CD1c-positive myeloid dendritic cell (primary cell): Measurements from ENCODE around the gene ZFR.
"Not testable (repeated sequence)": the region's sequence is repeated elsewhere in the genome, so short reads cannot be mapped to it uniquely, and the experiment has no call there.

Experiments
- DNase-seq: peaks from one replicate; pipeline ENCODE4 v3.0.0-alpha.2; 2016; ENCODE audit errors: extremely low spot score

Gene ZFR

DNA sequence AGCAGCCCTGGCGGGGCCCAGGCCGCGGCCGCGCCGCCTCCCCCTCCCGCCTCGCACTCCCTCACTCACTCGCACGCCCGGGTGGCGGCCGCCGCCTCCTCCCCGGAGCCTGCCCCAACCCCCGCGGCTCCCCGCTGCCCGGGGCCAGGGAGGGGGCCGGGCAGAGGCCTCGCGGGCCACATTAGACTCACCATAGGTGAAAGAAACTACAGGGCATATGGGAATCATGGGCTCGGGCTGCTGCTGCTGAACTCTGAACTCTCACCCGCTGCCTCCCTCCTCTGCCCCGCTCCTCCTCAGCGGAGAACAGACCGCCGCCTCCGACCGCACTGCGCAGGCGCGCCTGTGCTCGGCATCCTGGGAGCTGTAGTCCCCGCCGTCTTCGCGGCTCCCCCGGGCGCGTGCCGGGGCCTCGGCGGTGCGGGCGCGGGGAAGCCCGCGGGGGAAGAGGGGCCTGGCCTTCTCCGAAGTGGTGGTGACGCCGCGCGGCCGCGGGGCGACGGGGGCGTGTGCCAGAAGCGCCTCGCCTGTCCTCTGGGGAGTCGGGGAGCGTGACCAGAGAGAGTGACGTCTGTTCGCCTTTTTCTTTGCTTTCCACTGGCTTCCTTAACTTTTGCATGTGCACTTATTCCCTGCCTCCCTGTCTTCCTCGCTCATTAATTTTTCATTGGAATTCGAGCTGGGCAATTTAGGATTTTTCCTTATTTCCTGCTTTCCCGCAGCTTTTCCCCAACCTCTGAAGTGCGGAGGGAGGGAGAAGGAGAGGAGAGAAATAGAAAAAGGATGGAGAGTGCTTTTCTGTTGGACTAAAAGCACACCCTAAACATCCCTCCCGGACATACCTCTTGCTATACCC is at the start of gene ZFR:
ZFR (minus strand) TSS at position 310 of the 856 bp plus-strand sequence; CDS start at position 228, 82 bp downstream.
- peak; percentile 96 for DNase-seq

DNA sequence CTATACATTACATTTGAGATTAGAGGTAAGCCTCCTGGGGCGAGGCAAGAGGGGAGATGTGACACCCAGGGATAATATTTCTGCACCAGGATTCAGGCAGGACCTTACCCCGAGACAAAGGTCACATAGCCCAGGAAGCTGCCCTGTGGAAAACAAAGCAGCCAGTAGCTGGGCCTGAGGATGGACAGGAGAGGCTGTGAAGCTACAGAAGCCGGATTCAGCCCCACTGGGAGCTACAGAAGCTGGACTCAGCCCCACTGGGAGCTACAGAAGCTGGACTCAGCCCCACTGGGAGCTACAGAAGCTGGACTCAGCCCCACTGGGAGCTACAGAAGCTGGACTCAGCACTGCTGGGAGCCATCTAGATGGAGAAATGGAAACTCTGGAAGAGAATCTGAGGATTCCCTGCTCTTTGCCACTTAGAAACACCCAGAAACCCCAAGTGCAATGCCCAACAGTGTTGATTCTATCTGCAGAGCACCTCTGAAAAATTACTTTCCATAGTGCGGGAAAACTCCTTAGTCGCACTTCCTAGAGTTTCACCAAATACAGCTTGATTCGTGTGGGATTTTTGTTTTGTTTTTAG is 46.5 kb upstream of the ZFR start:
- DNase-seq, result no peak

DNA sequence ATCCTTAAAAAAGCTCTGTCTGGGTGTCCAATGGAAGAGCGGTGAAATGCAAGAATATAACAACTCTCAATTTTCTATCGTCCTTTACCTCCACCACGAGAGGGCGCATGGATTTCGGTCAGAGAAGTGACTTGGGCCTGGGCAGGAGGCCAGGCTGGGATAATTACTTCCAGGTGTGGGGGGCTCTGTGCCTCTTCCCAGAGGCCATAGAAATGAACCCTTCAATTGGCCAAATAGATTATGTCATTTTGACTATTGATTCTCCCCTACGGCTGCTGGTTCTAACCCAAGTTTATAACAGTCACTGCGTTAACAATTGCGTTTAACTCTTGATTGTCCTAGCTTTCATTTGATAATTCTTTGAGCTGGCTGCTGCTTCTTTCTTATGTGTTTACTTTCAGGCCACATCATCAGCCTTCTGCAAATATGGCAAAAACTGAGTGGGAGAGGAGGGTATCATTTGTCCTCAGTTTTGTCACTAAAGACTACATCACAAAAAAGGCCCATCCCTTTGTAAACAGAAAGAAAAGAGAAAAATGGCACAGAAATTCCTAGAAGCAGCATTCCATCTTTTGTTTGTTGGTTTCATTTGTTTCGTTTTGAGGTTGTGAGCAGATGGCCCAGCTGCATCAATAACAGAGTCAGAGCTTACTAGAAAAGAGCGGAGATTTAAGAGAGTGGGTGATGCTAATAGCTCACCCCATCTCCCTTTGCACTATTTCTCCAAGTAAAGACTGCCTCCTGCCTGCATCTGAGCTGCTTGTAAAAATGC is 45.4 kb upstream of the ZFR start:
- DNase-seq, result peak; percentile 82

DNA sequence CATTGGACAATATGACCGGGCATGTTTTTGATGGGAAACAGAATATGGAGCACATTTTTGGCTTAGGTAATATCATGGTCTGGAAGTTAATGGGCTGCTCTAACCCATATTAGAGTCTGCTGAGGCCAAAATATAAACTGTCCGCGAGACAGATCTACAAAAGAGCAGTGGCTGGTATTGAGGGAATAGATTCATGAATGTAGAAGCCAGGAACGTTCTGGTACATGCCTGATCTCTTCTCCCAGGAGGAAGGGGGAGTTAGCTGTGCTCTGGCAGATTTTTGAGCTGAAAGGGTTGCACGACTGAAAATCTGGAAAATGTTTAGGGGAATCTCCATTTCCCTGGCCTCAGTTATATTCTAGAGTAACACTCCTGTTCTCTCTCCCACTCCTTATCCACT is 42.9 kb upstream of the ZFR start:
- no peak for DNase-seq

DNA sequence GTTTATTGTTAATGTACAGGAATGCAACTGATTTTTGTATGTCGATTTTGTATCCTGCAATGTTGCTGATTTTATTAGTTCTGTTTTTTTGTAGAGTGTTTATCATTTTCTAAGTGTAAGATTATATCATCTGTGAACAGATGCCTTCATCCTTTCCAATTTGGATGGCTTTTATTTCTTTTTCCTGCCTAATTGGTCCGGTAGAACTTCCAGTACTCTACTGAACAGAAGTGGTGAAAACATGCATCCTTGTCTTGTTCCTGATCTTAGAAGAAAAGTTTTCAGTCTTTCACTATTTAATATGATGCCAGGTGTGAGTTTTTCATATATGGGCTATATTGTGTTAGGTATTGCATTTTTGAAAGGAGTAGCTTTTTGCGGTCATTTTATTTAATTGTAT is 42.5 kb upstream of the ZFR start:
- no peak for DNase-seq

DNA sequence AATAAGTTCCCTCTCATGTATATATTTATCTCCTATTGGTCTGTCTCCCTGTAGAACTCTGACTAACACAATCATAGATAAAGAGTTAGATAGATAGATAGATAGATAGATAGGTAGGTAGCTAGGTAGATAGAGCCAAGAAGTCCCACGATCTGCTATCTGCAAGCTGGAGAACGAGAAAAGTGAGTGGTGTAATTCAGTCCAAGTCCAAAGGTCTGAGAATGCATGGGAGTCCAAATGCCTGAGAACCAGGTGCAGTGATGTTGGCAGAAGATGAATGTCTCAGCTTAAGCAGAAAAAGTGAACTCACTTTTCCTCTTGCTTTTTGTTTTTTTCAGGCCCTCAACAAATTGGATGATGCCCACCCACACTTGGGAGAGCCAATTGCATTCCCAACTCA is 37.7 kb upstream of the ZFR start:
- no peak for DNase-seq

DNA sequence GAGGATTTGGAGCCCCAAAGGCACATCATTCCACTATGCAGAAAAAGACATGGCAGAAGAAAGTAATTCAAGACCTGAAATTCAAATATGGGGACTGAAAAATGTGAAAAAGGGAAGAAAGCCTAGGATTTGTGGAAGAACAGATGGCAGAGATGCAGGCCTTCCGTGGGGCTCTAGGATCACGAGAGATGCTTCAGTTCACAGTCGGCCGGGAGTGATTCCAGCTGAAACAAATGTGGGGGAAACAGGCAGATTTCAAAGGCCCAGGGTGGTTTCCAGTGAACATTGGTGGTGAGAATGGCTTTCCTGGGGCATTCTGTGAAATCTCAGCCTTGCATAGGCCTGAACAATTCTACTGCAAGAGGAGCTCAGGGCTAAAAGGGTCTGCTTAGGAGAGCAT is 34.6 kb upstream of the ZFR start:
- no peak for DNase-seq

DNA sequence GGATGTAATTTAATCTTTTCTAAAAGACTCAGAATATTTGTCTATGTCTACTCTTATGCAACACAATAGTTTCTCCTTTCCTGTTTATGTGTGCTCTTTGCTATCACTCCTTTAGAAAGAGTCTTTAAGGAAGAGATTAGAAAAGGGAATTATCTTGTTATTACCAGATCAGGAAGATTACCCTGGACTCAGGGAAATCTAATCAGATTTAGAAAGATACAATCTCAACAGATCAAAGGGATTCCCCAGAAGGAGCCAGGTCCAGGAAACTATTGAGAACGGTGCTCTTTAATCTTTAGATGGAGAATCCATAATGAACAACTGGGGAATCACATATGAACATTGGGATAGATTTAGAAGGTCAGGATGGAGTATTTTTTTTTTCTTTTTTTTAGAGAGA is 32.4 kb upstream of the ZFR start:
- DNase-seq, result no peak

DNA sequence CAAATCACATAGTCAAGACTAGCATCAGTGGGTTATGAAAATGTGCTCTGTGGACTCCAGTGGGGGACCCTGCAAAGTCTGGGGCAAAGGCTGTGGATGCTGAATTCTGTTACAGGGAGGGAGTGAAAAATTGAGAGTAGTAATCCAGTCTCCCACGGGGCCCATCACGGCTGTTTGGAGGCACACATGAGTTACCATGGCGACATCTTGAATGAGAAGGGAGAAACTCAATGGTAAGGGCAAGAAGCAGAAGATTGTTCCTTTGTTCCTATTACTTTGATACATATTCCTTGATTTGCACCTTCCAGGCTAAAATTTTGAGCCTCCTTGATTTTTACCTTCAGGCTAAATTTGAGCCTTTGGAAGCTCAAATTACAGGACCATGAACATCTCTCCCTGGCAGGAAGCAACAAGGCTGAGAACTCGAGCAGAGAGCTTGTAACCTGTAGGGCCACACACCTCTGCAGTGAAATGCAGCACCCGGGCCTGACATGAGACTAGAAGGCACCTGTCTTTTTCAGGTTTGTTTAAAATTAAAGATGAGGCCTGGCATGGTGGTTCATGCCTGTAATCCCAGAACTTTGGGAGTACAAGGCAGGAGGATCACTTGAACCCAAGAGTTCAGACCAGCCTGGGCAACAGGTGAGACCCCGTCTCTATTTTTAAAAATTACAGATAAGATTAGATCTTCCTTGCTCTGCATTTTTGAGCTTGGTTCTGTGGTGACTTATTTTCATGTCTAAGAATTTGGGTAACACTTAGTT is 31.0 kb upstream of the ZFR start:
- no peak for DNase-seq

DNA sequence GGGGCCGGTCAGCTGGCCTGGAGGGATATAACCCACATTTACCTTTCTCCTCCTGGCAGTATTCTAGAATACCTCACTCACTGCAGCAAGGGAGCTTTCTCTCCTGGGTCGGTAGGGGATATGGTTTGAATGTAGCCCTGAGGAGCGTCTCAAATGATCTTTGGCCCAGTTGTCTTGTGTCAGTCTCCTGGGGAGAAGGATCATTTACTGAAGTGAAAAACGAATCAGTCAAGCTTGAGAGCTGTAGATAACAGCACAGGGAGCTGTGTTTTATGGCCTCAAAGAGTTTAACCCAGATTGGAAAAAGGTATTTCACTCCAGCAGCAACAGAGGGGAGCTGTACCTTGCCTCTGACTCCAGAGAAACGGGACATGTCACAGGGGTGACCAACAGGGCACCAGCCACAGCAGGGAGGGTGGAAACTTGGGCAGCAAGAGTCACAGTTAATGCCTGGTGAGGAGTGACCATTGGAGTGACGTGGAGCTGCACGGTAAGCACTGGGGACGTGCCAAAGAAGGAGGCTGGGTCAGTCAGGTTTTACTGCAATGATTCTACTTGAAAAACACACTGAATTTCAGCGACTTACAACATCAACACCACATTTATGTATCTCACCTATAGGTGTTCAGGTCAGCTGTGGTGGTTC is 29.8 kb upstream of the ZFR start:
- no peak for DNase-seq

DNA sequence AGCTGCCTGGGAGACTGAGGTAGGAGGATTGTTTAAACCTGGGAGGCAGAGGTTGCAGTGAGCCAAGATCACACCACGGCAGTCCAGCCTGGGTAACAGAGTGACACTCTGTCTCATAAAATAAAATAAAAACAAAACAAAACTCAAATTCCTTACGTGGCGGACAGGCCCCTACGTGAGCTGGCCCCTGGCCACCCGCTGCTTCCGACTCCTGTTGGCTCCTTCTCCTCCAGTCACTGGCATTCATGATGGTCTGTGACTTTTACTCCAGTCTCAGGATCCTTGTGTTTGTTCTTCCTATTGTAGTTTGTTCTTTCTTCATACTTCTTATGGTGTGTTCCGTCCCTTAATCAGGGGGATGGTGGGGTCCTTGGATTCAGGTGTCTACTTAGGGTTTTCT is 28.5 kb upstream of the ZFR start:
- DNase-seq, result no peak

DNA sequence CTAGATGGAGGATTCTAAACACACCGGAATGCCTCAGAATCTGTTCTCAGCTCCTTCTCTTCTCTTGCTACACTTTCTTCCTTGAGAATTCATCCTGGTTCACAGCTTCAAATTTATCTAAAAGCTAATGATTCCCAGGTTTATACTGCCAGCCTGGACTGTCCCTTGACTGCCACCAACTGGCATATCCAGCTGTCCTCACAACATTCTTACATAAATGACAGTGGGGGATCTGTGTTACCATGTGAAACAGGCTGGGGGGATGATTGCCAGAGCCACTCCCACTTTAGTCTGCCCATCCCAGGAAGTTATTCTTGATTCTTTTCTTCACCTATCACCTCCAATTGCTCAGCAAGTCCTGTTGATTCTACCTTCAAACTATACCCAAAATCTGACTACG is 27.2 kb upstream of the ZFR start:
- DNase-seq, result no peak

DNA sequence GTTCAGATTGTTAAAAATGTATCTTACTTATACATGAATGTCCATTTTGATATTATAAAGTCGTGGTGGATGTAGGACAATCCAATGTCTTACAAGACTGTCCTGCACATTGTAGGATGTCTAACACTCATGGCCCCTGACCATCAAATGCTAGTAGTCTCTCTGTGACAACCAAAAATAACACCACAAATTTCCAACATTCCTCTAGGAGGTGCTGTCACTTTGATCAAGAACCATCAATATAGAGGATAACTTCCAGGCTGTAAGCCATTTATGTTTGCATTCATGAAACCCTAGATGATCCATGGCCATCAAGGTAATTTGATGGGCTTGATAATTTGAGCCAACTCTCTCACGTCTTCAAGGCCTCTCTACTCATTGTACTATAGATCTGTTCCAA is 20.5 kb upstream of the ZFR start:
- DNase-seq, result no peak

DNA sequence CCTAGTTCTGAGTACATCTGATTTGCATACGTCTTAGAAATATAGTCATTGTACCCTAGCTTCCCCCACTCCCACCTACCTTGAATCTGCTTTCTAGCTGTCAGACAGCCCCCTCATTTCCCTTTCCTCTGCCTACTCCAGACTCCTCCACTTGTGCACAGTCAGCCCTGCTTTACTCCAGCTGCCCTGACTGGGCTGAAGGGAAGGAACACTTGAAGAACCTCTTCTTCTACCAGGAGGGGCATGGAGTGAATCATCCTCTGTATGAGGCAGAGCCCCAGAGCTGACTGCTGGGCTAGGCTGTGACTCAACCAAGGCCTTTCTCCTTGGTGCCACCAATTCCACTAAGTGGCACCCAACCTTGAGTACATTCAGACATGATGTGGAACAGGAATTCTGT is 18.1 kb upstream of the ZFR start:
- peak; percentile 51 for DNase-seq

DNA sequence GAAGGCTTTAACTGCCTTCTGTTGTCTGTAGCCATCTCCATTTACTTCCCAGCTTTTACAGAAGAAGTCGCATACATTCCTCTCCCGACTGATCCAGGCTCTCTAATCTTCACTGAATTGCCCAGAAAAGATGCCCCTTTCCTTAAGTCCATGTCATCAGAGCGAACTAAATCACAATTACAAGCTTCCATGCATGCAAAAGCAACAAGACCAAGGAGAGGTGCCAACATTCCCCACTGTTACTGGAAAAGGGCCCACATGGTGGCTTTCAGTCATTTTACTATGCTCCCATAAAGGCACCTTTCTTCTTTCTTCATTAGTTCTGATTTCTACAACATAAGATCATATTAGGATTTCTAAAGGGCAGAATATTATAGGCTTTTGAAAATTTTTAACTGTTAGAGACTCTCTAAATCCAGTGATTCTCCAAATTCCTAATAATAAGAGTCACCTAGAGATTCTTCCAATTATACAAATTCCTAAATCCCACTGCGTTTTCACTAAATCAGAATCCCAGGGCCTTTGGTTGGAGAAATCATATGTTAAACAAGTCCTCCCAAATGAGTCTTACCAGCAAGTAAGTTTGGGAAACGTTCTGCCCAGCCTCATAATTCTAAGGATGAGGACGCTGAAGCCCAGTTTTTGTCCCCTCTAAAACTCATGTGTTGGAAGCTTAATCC is 17.0 kb upstream of the ZFR start:
- DNase-seq, result no peak

DNA sequence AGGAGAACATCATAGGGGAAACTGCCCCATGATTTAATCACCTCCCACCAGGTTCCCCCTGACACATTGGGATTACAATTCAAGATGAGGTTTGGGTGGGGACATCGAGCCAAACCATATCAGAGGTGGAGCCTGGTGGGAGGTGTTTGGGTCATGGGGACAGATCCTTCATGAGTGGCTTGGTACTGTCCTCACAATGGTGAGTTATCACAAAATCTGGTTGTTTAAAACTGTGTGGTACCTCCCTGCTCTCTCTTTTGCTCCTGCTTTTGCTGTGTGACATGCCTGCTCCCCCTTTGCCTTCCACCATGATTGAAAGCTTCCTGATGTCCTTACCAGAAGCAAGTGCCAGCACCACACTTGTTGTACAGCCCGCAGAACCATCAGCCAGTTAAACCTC is 16.2 kb upstream of the ZFR start:
- DNase-seq, result no peak

DNA sequence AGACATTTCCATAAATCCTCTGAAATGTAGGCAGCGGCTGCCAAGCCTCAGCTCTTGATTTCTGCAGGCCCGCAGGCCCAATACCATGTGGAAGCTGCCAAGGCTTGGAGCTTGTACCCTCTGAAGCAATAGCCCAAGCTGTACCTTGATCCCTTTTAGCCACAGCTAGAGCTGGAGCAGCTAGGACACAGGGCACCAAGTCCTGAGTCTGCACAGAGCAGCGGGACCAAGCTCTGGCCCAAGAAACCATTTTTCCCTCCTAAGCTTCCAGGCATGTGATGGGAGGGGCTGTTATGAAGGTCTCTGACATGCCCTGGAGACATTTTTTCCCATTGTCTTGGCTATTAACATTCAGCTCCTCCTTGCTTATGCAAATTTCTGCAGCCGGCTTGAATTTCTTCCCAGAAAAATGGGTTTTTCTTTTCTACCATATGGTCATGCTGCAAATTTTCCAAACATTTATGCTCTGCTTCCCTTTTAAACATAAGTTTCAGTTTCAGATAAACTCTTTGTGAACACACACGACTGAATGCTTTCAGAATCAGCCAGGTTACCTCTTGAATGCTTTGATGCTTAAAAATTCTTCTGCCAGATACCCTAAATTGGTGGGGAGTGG is 14.4 kb upstream of the ZFR start:
- DNase-seq, result no peak

DNA sequence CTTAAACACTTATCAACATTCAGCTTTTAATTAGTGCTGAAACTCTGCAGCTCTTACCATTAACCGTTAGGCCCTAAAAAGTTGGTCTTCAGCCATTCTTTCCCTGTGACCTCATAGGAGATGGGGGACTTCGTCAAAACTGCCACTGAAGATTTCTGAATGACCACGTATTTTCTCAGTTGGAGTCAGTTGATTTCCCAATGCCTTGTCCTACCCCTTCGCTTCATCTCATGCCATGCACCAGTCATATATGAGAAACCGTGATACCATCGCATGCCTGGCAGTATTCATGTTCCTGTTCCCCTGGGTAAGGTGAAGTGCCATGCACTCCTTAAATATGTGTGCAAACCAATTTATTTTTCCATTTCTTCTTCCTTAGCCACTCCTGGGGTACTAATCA is 10.8 kb upstream of the ZFR start:
- DNase-seq, result no peak

DNA sequence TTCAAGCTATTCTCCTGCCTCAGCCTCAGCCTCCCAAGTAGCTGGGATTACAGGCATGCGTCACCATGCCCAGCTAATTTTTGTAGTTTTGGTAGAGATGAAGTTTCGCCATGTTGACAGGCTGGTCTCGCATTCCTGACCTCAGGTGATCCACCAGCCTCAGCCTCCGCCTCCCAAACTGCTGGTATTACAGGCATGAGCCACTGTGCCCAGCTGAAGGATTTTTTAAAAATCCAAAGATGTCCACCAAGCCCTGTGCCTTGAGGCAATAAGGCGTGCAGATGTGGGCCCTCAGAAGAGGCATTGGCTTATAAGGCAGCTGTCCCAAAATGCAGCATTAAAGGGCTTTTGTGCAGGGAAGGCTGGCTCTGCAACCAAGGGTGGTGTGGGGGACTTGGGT is 10.3 kb upstream of the ZFR start:
- no peak for DNase-seq

DNA sequence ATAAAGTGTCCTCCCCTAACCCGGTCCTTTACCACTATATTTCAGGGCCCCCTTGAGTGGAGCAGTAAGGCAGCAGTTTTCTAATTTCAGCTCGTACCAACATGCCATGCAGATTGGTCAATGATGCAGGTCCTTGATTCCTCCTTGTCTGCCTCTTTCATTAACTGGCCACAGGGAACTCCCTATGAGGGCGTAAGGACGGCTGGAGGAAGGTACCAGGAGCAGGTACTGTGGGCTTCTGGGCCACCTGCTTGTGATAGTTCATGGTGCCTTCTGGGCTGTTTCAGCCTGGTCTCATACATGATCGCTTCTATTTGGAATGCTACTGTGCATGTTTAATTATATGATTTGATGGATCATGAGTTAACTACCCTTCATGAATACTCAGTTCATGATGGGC is 9.4 kb upstream of the ZFR start:
- no peak for DNase-seq

DNA sequence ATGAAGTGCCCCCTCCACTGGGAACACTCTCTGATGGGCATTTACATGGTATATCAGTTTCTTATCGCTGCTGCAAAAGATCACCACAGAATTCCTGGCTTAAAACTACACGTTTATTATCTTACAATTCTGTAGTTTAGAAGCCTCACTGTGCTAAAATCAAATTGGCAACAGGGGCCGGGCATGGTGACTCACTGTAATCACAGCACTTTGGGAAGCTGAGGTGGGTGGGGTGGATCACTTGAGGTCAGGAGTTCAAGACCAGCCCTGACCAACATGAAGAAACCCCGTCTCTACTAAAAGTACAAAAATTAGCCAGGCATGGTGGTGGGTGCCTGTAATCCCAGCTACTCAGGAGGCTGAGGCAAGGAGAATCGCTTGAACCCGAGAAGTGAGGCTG is 7.8 kb upstream of the ZFR start:
- not testable (repeated sequence) for DNase-seq
